DND-41 (cell line): ENCODE data around the gene FBXO8.

Experiments
- CTCF ChIP-seq: IDR thresholded peaks from 2 replicates; pipeline ENCODE4 v1.5.1; 2012; ENCODE audit warnings: borderline replicate concordance, low read length, moderate library complexity, mild to moderate bottlenecking; ENCODE audit not compliant: poor library complexity, severe bottlenecking; ENCODE audit errors: extremely low read depth
- EZH2 ChIP-seq: IDR thresholded peaks from 3 replicates; pipeline ENCODE4 v1.6.1; 2012; ENCODE audit warnings: borderline replicate concordance, low read depth, mild to moderate bottlenecking, moderate library complexity, low read length, inconsistent platforms; ENCODE audit not compliant: severe bottlenecking

DNA sequence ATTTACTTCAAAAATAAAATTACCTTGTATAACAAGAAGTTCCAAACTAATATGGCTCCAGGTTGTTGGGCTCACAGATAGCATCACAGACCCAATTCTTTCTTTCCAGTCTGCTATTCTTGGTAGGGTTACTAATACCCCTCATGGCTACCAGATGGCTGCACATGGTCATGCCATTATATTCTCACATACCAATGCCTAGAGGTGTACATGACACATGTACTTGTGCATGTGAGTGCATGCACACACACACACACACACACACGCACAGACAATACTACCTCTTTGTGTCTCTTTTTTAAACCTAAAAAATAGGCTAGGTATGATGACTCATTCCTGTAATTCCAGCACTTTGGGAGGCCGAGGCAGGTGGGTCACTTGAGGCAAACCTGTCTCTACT, 31.1 kb downstream of the FBXO8 start:
- no peak for TF ChIP-seq CTCF
- TF ChIP-seq EZH2 = no peak
